Endothelial cell of umbilical vein (primary cell): ENCODE results near the gene R3HDM1. TPM values are rescaled to one million over a fixed set of nuclear protein-coding genes. Genes with fewer than 3 reads are reported as not detected.

Experiments used
- BruUV-seq: library from RNA; stranded (reverse); fragments of 400-500 nt; replicated peaks from 2 replicates; lab custom pipeline; 2021; lab: Mats Ljungman, UMichigan
- CTCF ChIA-PET: fragments of 300-600, 350-600 bp; sonication (Branson Sonifier 250); formaldehyde crosslinking; loops from one replicate; lab custom pipeline; 2021; ENCODE audit warnings: antibody characterized with exemption, inconsistent platforms; lab: Charles Lee
- POLR2A ChIA-PET: fragments of 300-600, 350-600 bp; sonication (Branson Sonifier 250); formaldehyde crosslinking; loops from one replicate; lab custom pipeline; 2021; ENCODE audit warnings: antibody characterized with exemption, inconsistent platforms; lab: Charles Lee
- DNase-seq: peaks from one replicate; pipeline ENCODE4 v3.0.0-alpha.2; 2011; ENCODE audit warnings: low read depth, low spot score
- FAIRE-seq: peaks from 2 replicates; lab custom pipeline; 2011; peaks lifted over from hg19 to GRCh38; lab: Jason Lieb, UNC
- H2AFZ ChIP-seq: 2 replicates; pipeline ENCODE4 v1.6.0; 2012; ENCODE audit warnings: low read depth, low read length, control low read depth, inconsistent platforms
- H3K27ac ChIP-seq: 2 replicates; pipeline ENCODE4 v1.5.1; 2011; ENCODE audit warnings: low read depth, mild to moderate bottlenecking, control low read depth, low read length, moderate library complexity; ENCODE audit not compliant: insufficient read depth
- H3K27me3 ChIP-seq, 2 experiments: 2 replicates each; pipeline versions ENCODE4 v1.6.0 to v1.6.1; 2011; ENCODE audit warnings: low read length in 2 of 2, mixed read lengths in 1 of 2; ENCODE audit not compliant: control insufficient read depth in 2 of 2, insufficient read depth in 2 of 2
- H3K36me3 ChIP-seq, 2 experiments: 2 replicates in 1 of 2; 3 replicates in 1 of 2; pipeline ENCODE4 v1.5.1; 2011; ENCODE audit warnings: low read length in 2 of 2, mild to moderate bottlenecking in 1 of 2, moderate library complexity in 1 of 2; ENCODE audit not compliant: control insufficient read depth in 2 of 2, insufficient read depth in 2 of 2; ENCODE audit errors: extremely low read depth in 1 of 2
- H3K4me1 ChIP-seq: 3 replicates; pipeline ENCODE4 v1.5.1; 2011; ENCODE audit warnings: mild to moderate bottlenecking, low read length; ENCODE audit not compliant: control insufficient read depth, insufficient read depth; ENCODE audit errors: extremely low read depth
- H3K4me2 ChIP-seq: 2 replicates; pipeline ENCODE4 v1.6.1; 2011; ENCODE audit warnings: low read length, control low read depth, mixed read lengths; ENCODE audit not compliant: insufficient read depth
- H3K4me3 ChIP-seq, 3 experiments: fragments of 200-600 bp in 1 of 3; sonication (generic), shearing (Covaris generic) in 1 of 3; replicated peaks in 1 of 3; 2 replicates each; pipeline ENCODE4 v1.5.1; 2011 to 2016; ENCODE audit warnings: control low read depth in 3 of 3, low read length in 3 of 3, mild to moderate bottlenecking in 2 of 3, inconsistent platforms in 1 of 3, low read depth in 1 of 3, moderate library complexity in 1 of 3; ENCODE audit not compliant: insufficient read depth in 1 of 3
- H3K79me2 ChIP-seq: 2 replicates; pipeline ENCODE4 v1.6.0; 2012; ENCODE audit warnings: low read length, inconsistent platforms; ENCODE audit not compliant: control insufficient read depth, insufficient read depth
- H3K9ac ChIP-seq: replicated peaks from 2 replicates; pipeline ENCODE3; 2011; ENCODE audit warnings: low read length, control low read depth; ENCODE audit not compliant: insufficient read depth; ENCODE audit errors: extremely low read depth
- H3K9me1 ChIP-seq: replicated peaks from 3 replicates; pipeline ENCODE4 v1.6.0; 2011; ENCODE audit warnings: mild to moderate bottlenecking, low read length; ENCODE audit not compliant: control insufficient read depth, insufficient read depth; ENCODE audit errors: extremely low read depth
- H3K9me3 ChIP-seq: replicated peaks from 2 replicates; pipeline ENCODE4 v1.5.1; 2012; ENCODE audit warnings: low read length, inconsistent platforms; ENCODE audit not compliant: control insufficient read depth, insufficient read depth
- H4K20me1 ChIP-seq: replicated peaks from 2 replicates; pipeline ENCODE3; 2011; ENCODE audit warnings: mild to moderate bottlenecking, low read length; ENCODE audit not compliant: control insufficient read depth, insufficient read depth; ENCODE audit errors: extremely low read depth
- CTCF ChIP-seq, 2 donors: IDR thresholded peaks; 1 replicate in 1 of 2; 2 replicates in 1 of 2; pipeline ENCODE4 v1.5.1; 2011; ENCODE audit warnings: low read length in 2 of 2, mild to moderate bottlenecking in 2 of 2, moderate library complexity in 2 of 2, control low read depth in 1 of 2, inconsistent platforms in 1 of 2, low read depth in 1 of 2; ENCODE audit not compliant: insufficient read depth in 1 of 2; ENCODE audit errors: extremely low read depth in 1 of 2
- EZH2 ChIP-seq: IDR thresholded peaks from 2 replicates; pipeline ENCODE4 v1.6.1; 2012; ENCODE audit warnings: borderline replicate concordance, low read depth, mild to moderate bottlenecking, moderate library complexity, low read length, inconsistent platforms; ENCODE audit not compliant: severe bottlenecking
- FOS ChIP-seq: IDR thresholded peaks from 2 replicates; pipeline ENCODE4 v1.6.1; 2011; ENCODE audit warnings: mild to moderate bottlenecking, low read length, moderate library complexity, borderline replicate concordance; ENCODE audit not compliant: insufficient read depth
- GATA2 ChIP-seq: IDR thresholded peaks from 2 replicates; pipeline ENCODE4 v1.7.0; 2011; ENCODE audit warnings: low read depth, mild to moderate bottlenecking, moderate library complexity, mixed read lengths, low read length; ENCODE audit not compliant: insufficient read length, insufficient read depth
- JUN ChIP-seq: IDR thresholded peaks from 2 replicates; pipeline ENCODE4 v1.6.1; 2011; ENCODE audit warnings: borderline replicate concordance, low read depth; ENCODE audit not compliant: insufficient read length, insufficient read depth
- MYC ChIP-seq: IDR thresholded peaks from one replicate; pipeline ENCODE4 v1.6.1; 2011; ENCODE audit warnings: mild to moderate bottlenecking, low read depth, low read length
- POLR2A ChIP-seq: IDR thresholded peaks from 2 replicates; pipeline ENCODE4 v1.6.1; 2012; ENCODE audit warnings: low read depth, mild to moderate bottlenecking, control low read depth, low read length
- POLR2AphosphoS5 ChIP-seq: IDR thresholded peaks from 2 replicates; pipeline ENCODE4 v1.6.1; 2012; ENCODE audit warnings: low read depth, mild to moderate bottlenecking, control low read depth, low read length, moderate library complexity; ENCODE audit not compliant: insufficient read depth
- dilution Hi-C: fragments of 300-500 bp; cut with MboI; formaldehyde crosslinking; loops from one replicate; pipeline ENCODE4 v1.15.0; 2019; ENCODE audit warnings: low sequenced_read_pairs; ENCODE audit not compliant: extremely low pct_ligation_motif_present
- intact Hi-C: fragments of 100-400 bp; cut with micrococcal nuclease; formaldehyde crosslinking; loops from one replicate; pipeline ENCODE4 v1.10.0; 2022
- polyA plus RNA-seq, 4 experiments: library from polyadenylated mRNA; depleted of rRNA in 3 of 4; stranded (reverse) in 3 of 4; unstranded in 1 of 4; fragments of >200 nt; gene quantifications; 2 replicates each; pipeline versions ENCODE4 v1.2.1 to v1.2.3, GENCODE V29; 2011 to 2012; ENCODE audit warnings: missing spikeins in 1 of 4
- total RNA-seq: library from RNA; stranded (reverse); gene quantifications from 2 replicates; pipeline ENCODE4 v1.2.3, GENCODE V29; 2021
- TF ChIP-seq, protein P1 (sequence below): IDR thresholded peaks from 2 replicates; pipeline ENCODE4 v1.6.1; 2011; ENCODE audit not compliant: insufficient read depth, insufficient read length

Gene R3HDM1
- total and polyA plus RNA-seq, 2 donors (not counting 3 experiments of a cell fraction or from before 2014, with no cell fraction given), result 36.6 to 61.8 TPM

- POLR2A ChIA-PET, result no interaction called here
- no peak overlapping the region for H3K4me2 ChIP-seq
- H3K27ac ChIP-seq, result no peak overlapping the region
- no peak overlapping the region for H3K9ac ChIP-seq
- CTCF ChIA-PET, result no interaction called here
- H3K4me3 ChIP-seq, result no peak overlapping the region
- H3K4me1 ChIP-seq, result no peaks in the 10 kb centered on the region
- FAIRE-seq (no peak), DNase-seq (no peak)
- no peak overlapping the region for H2AFZ ChIP-seq
- H3K9me1 ChIP-seq, result no peaks in the 10 kb centered on the region
- dilution Hi-C loops (no loop called here), intact Hi-C loops (no loop called here)
- no peaks in the 10 kb centered on the region for H3K27me3 ChIP-seq
- no peaks in the 10 kb centered on the region for H3K9me3 ChIP-seq
- no peaks in the 10 kb centered on the region for H3K36me3 ChIP-seq
- TF ChIP-seq, protein P1, sequence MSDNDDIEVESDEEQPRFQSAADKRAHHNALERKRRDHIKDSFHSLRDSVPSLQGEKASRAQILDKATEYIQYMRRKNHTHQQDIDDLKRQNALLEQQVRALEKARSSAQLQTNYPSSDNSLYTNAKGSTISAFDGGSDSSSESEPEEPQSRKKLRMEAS, result no peak
- TF ChIP-seq POLR2AphosphoS5 (no peak), FOS (no peak), GATA2 (no peak), MYC (no peak), JUN (no peak), CTCF (IDR thresholded peaks at IDR 0.05; ENCODE audit: extremely low read depth in 1 of 2, insufficient read depth in 1 of 2, low read depth in 1 of 2, low read length in 2 of 2) (no peak), POLR2A (no peak), EZH2 (no peak)
- no peaks in the 10 kb centered on the region for H4K20me1 ChIP-seq
- no TSS peak for BruUV-seq
- no peaks in the 10 kb centered on the region for H3K79me2 ChIP-seq
These were observed 205.3 kb downstream of the R3HDM1 start for GRCh38 chr2:135736546-135736945.
